Measurements from ENCODE around the gene MYL6B.

DNA sequence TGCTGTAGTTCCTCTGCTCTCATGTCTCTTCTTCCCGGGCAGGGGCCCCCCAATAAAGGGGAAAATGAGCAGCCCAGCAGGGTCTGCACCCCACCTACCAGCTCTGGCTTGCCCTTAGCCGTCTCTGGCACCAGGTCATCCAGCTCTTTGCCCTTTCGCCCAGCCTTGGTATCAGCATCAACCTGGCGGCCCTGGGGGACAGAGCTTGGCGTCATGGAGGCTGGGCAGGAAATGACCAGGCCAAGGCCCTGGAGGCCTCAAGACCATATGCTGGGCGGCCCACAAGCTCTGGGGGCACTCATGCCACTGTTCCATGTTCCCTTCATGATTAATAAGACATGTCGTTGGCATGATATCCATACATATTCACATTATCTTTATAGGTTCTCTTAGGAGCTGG lies 20.5 kb downstream of the MYL6B start:
- TF ChIP-seq CTCF (IDR thresholded peaks at IDR 0.05; ENCODE audit: low read depth, low read length, poor library complexity, severe bottlenecking) (no peak), EZH2phosphoT487 (IDR thresholded peaks at IDR 0.05; ENCODE audit: borderline replicate concordance, low read length) (no peak)

Data from DOHH2 (cell line).